Endothelial cell of umbilical vein (primary cell): ENCODE results near the gene GNAS. TPM values are rescaled to one million over a fixed set of nuclear protein-coding genes. Genes with fewer than 3 reads are reported as not detected.

ENCODE experiments used
- BruUV-seq: library from RNA; stranded (reverse); fragments of 400-500 nt; replicated peaks from 2 replicates; lab custom pipeline; 2021; lab: Mats Ljungman, UMichigan
- CTCF ChIA-PET: fragments of 300-600, 350-600 bp; sonication (Branson Sonifier 250); formaldehyde crosslinking; loops from one replicate; lab custom pipeline; 2021; ENCODE audit warnings: antibody characterized with exemption, inconsistent platforms; lab: Charles Lee
- POLR2A ChIA-PET: fragments of 300-600, 350-600 bp; sonication (Branson Sonifier 250); formaldehyde crosslinking; loops from one replicate; lab custom pipeline; 2021; ENCODE audit warnings: antibody characterized with exemption, inconsistent platforms; lab: Charles Lee
- DNase-seq: peaks from one replicate; pipeline ENCODE4 v3.0.0-alpha.2; 2011; ENCODE audit warnings: low read depth, low spot score
- FAIRE-seq: peaks from 2 replicates; lab custom pipeline; 2011; peaks lifted over from hg19 to GRCh38; lab: Jason Lieb, UNC
- H2AFZ ChIP-seq: 2 replicates; pipeline ENCODE4 v1.6.0; 2012; ENCODE audit warnings: low read depth, low read length, control low read depth, inconsistent platforms
- H3K27ac ChIP-seq: 2 replicates; pipeline ENCODE4 v1.5.1; 2011; ENCODE audit warnings: low read depth, mild to moderate bottlenecking, control low read depth, low read length, moderate library complexity; ENCODE audit not compliant: insufficient read depth
- H3K27me3 ChIP-seq, 2 experiments: 2 replicates each; pipeline versions ENCODE4 v1.6.0 to v1.6.1; 2011; ENCODE audit warnings: low read length in 2 of 2, mixed read lengths in 1 of 2; ENCODE audit not compliant: control insufficient read depth in 2 of 2, insufficient read depth in 2 of 2
- H3K36me3 ChIP-seq, 2 experiments: 2 replicates in 1 of 2; 3 replicates in 1 of 2; pipeline ENCODE4 v1.5.1; 2011; ENCODE audit warnings: low read length in 2 of 2, mild to moderate bottlenecking in 1 of 2, moderate library complexity in 1 of 2; ENCODE audit not compliant: control insufficient read depth in 2 of 2, insufficient read depth in 2 of 2; ENCODE audit errors: extremely low read depth in 1 of 2
- H3K4me1 ChIP-seq: 3 replicates; pipeline ENCODE4 v1.5.1; 2011; ENCODE audit warnings: mild to moderate bottlenecking, low read length; ENCODE audit not compliant: control insufficient read depth, insufficient read depth; ENCODE audit errors: extremely low read depth
- H3K4me2 ChIP-seq: 2 replicates; pipeline ENCODE4 v1.6.1; 2011; ENCODE audit warnings: low read length, control low read depth, mixed read lengths; ENCODE audit not compliant: insufficient read depth
- H3K4me3 ChIP-seq, 3 experiments: fragments of 200-600 bp in 1 of 3; sonication (generic), shearing (Covaris generic) in 1 of 3; replicated peaks in 1 of 3; 2 replicates each; pipeline ENCODE4 v1.5.1; 2011 to 2016; ENCODE audit warnings: control low read depth in 3 of 3, low read length in 3 of 3, mild to moderate bottlenecking in 2 of 3, inconsistent platforms in 1 of 3, low read depth in 1 of 3, moderate library complexity in 1 of 3; ENCODE audit not compliant: insufficient read depth in 1 of 3
- H3K79me2 ChIP-seq: 2 replicates; pipeline ENCODE4 v1.6.0; 2012; ENCODE audit warnings: low read length, inconsistent platforms; ENCODE audit not compliant: control insufficient read depth, insufficient read depth
- H3K9ac ChIP-seq: replicated peaks from 2 replicates; pipeline ENCODE3; 2011; ENCODE audit warnings: low read length, control low read depth; ENCODE audit not compliant: insufficient read depth; ENCODE audit errors: extremely low read depth
- H3K9me1 ChIP-seq: replicated peaks from 3 replicates; pipeline ENCODE4 v1.6.0; 2011; ENCODE audit warnings: mild to moderate bottlenecking, low read length; ENCODE audit not compliant: control insufficient read depth, insufficient read depth; ENCODE audit errors: extremely low read depth
- H3K9me3 ChIP-seq: replicated peaks from 2 replicates; pipeline ENCODE4 v1.5.1; 2012; ENCODE audit warnings: low read length, inconsistent platforms; ENCODE audit not compliant: control insufficient read depth, insufficient read depth
- H4K20me1 ChIP-seq: replicated peaks from 2 replicates; pipeline ENCODE3; 2011; ENCODE audit warnings: mild to moderate bottlenecking, low read length; ENCODE audit not compliant: control insufficient read depth, insufficient read depth; ENCODE audit errors: extremely low read depth
- CTCF ChIP-seq, 2 donors: IDR thresholded peaks; 1 replicate in 1 of 2; 2 replicates in 1 of 2; pipeline ENCODE4 v1.5.1; 2011; ENCODE audit warnings: low read length in 2 of 2, mild to moderate bottlenecking in 2 of 2, moderate library complexity in 2 of 2, control low read depth in 1 of 2, inconsistent platforms in 1 of 2, low read depth in 1 of 2; ENCODE audit not compliant: insufficient read depth in 1 of 2; ENCODE audit errors: extremely low read depth in 1 of 2
- EZH2 ChIP-seq: IDR thresholded peaks from 2 replicates; pipeline ENCODE4 v1.6.1; 2012; ENCODE audit warnings: borderline replicate concordance, low read depth, mild to moderate bottlenecking, moderate library complexity, low read length, inconsistent platforms; ENCODE audit not compliant: severe bottlenecking
- FOS ChIP-seq: IDR thresholded peaks from 2 replicates; pipeline ENCODE4 v1.6.1; 2011; ENCODE audit warnings: mild to moderate bottlenecking, low read length, moderate library complexity, borderline replicate concordance; ENCODE audit not compliant: insufficient read depth
- GATA2 ChIP-seq: IDR thresholded peaks from 2 replicates; pipeline ENCODE4 v1.7.0; 2011; ENCODE audit warnings: low read depth, mild to moderate bottlenecking, moderate library complexity, mixed read lengths, low read length; ENCODE audit not compliant: insufficient read length, insufficient read depth
- JUN ChIP-seq: IDR thresholded peaks from 2 replicates; pipeline ENCODE4 v1.6.1; 2011; ENCODE audit warnings: borderline replicate concordance, low read depth; ENCODE audit not compliant: insufficient read length, insufficient read depth
- MYC ChIP-seq: IDR thresholded peaks from one replicate; pipeline ENCODE4 v1.6.1; 2011; ENCODE audit warnings: mild to moderate bottlenecking, low read depth, low read length
- POLR2A ChIP-seq: IDR thresholded peaks from 2 replicates; pipeline ENCODE4 v1.6.1; 2012; ENCODE audit warnings: low read depth, mild to moderate bottlenecking, control low read depth, low read length
- POLR2AphosphoS5 ChIP-seq: IDR thresholded peaks from 2 replicates; pipeline ENCODE4 v1.6.1; 2012; ENCODE audit warnings: low read depth, mild to moderate bottlenecking, control low read depth, low read length, moderate library complexity; ENCODE audit not compliant: insufficient read depth
- dilution Hi-C: fragments of 300-500 bp; cut with MboI; formaldehyde crosslinking; loops from one replicate; pipeline ENCODE4 v1.15.0; 2019; ENCODE audit warnings: low sequenced_read_pairs; ENCODE audit not compliant: extremely low pct_ligation_motif_present
- intact Hi-C: fragments of 100-400 bp; cut with micrococcal nuclease; formaldehyde crosslinking; loops from one replicate; pipeline ENCODE4 v1.10.0; 2022
- polyA plus RNA-seq, 4 experiments: library from polyadenylated mRNA; depleted of rRNA in 3 of 4; stranded (reverse) in 3 of 4; unstranded in 1 of 4; fragments of >200 nt; gene quantifications; 2 replicates each; pipeline versions ENCODE4 v1.2.1 to v1.2.3, GENCODE V29; 2011 to 2012; ENCODE audit warnings: missing spikeins in 1 of 4
- total RNA-seq: library from RNA; stranded (reverse); gene quantifications from 2 replicates; pipeline ENCODE4 v1.2.3, GENCODE V29; 2021
- TF ChIP-seq, protein P1 (sequence below): IDR thresholded peaks from 2 replicates; pipeline ENCODE4 v1.6.1; 2011; ENCODE audit not compliant: insufficient read depth, insufficient read length

GNAS gene
- total and polyA plus RNA-seq, 2 donors (not counting 3 experiments of a cell fraction or from before 2014, with no cell fraction given): 1,141 to 1,882 TPM

DNA sequence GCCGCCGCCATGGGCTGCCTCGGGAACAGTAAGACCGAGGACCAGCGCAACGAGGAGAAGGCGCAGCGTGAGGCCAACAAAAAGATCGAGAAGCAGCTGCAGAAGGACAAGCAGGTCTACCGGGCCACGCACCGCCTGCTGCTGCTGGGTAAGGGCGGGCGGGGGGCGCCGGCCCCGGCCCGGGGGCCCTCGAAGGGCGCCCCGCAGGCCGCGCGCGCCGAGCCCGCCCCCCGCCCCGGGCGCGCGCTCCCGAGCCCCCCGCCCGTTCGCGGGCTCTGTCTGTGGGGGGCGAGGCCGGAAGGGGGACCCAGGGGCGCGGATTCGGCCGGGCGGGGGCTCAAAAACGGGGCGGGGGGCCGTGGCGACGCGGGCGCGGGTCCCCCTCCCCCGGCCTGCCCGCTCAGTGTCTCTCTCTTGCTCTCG is 39.2 kb downstream of the GNAS start:
- peaks cover 0 to 2% of the 10 kb centered on the region in 2 experiments for H3K36me3 ChIP-seq
- DNase-seq: no peak
- no peaks in the 10 kb centered on the region for H3K9me1 ChIP-seq
- no peak overlapping the region for H2AFZ ChIP-seq
- dilution Hi-C loops: no loop called here
- peak overlapping the region; percentile 90 for H3K27ac ChIP-seq
- no peak for FAIRE-seq
- peak overlapping the region; percentile 96 for H3K9ac ChIP-seq
- intact Hi-C loops: loop anchor here (1.0 to 10.0 kb wide), 6 partner anchors 16 to 1177 kb away; partner anchors contain the start of genes ATP5F1E, NELFCD and PMEPA1
- no peaks in the 10 kb centered on the region for H3K27me3 ChIP-seq
- peaks cover 51% of the 10 kb centered on the region for H3K79me2 ChIP-seq
- H3K4me2 ChIP-seq: no peak overlapping the region
- no TSS peak for BruUV-seq
- H4K20me1 ChIP-seq: peaks cover 25% of the 10 kb centered on the region
- ChIA-PET POLR2A (interaction anchor here (1.4 kb wide), 1 partner anchor 140 kb away, joined by 3 read pairs; the partner anchor contains the start of gene ATP5F1E), CTCF (interaction anchor here (0.7 kb wide), 2 partner anchors 21 to 196 kb away, joined by 3 read pairs; no protein-coding TSS in a partner anchor)
- H3K9me3 ChIP-seq: no peaks in the 10 kb centered on the region
- peaks cover 38% of the 10 kb centered on the region for H3K4me1 ChIP-seq
- peak overlapping the region; percentile 76 to 94 (median 91) for H3K4me3 ChIP-seq
- TF ChIP-seq CTCF (IDR thresholded peaks at IDR 0.05; ENCODE audit: extremely low read depth in 1 of 2, insufficient read depth in 1 of 2, low read depth in 1 of 2, low read length in 2 of 2) (no peak), POLR2A (no peak), FOS (no peak), EZH2 (no peak), POLR2AphosphoS5 (no peak), GATA2 (no peak), JUN (no peak), MYC (no peak)
- TF ChIP-seq, protein P1, sequence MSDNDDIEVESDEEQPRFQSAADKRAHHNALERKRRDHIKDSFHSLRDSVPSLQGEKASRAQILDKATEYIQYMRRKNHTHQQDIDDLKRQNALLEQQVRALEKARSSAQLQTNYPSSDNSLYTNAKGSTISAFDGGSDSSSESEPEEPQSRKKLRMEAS: no peak
